Mesenchymal stem cell (in vitro differentiated cells and primary cell): Measurements from ENCODE around the gene MIEF2.

Source experiments
- DNase-seq: peaks from one replicate; pipeline ENCODE4 v3.0.0-alpha.2; 2013
- H2AFZ ChIP-seq: one replicate; pipeline ENCODE4 v1.6.1; 2013; ENCODE audit warnings: low read depth, mild to moderate bottlenecking, control low read depth, inconsistent platforms, low read length, moderate library complexity
- H2AK5ac ChIP-seq: 2 replicates; pipeline ENCODE4 v1.6.1; 2013; ENCODE audit warnings: low read length, moderate library complexity, mild to moderate bottlenecking, inconsistent platforms; ENCODE audit not compliant: severe bottlenecking
- H2BK120ac ChIP-seq: one replicate; pipeline ENCODE4 v1.6.1; 2013; ENCODE audit warnings: low read depth, mild to moderate bottlenecking, inconsistent platforms, low read length, moderate library complexity
- H2BK12ac ChIP-seq, 2 experiments: one replicate each; pipeline ENCODE4 v1.6.1; 2013; ENCODE audit warnings: inconsistent platforms in 2 of 2, low read length in 2 of 2, mild to moderate bottlenecking in 2 of 2, moderate library complexity in 2 of 2, control low read depth in 1 of 2
- H2BK15ac ChIP-seq: one replicate; pipeline ENCODE4 v1.6.1; 2013; ENCODE audit warnings: mild to moderate bottlenecking, low read depth, inconsistent platforms; ENCODE audit not compliant: poor library complexity, severe bottlenecking
- H2BK5ac ChIP-seq: 2 replicates; pipeline ENCODE4 v1.6.1; 2013; ENCODE audit warnings: low read depth, mild to moderate bottlenecking, low read length, control low read depth, inconsistent platforms; ENCODE audit not compliant: poor library complexity, severe bottlenecking
- H3K14ac ChIP-seq, 2 experiments: one replicate each; pipeline ENCODE4 v1.6.1; 2013; ENCODE audit warnings: inconsistent platforms in 2 of 2, low read length in 2 of 2, control low read depth in 1 of 2, mild to moderate bottlenecking in 1 of 2, moderate library complexity in 1 of 2
- H3K18ac ChIP-seq, 2 experiments: one replicate each; pipeline ENCODE4 v1.6.1; 2013; ENCODE audit warnings: inconsistent platforms in 2 of 2, low read length in 2 of 2, control low read depth in 1 of 2, low read depth in 1 of 2, mild to moderate bottlenecking in 1 of 2
- H3K23ac ChIP-seq, 2 experiments: one replicate each; pipeline ENCODE4 v1.6.1; 2013; ENCODE audit warnings: inconsistent platforms in 2 of 2, low read length in 2 of 2, mild to moderate bottlenecking in 2 of 2, moderate library complexity in 2 of 2, control low read depth in 1 of 2
- H3K27ac ChIP-seq: 2 replicates; pipeline ENCODE4 v1.5.1; 2013; ENCODE audit warnings: mild to moderate bottlenecking, moderate library complexity, low read length, control low read depth, inconsistent platforms; ENCODE audit not compliant: poor library complexity, severe bottlenecking
- H3K27me3 ChIP-seq, 2 experiments: 2 replicates each; pipeline versions ENCODE4 v1.6.1 to v1.7.0; 2013; ENCODE audit warnings: low read length in 2 of 2, mild to moderate bottlenecking in 2 of 2, moderate library complexity in 2 of 2, control low read depth in 1 of 2, inconsistent platforms in 1 of 2; ENCODE audit not compliant: control insufficient read depth in 1 of 2, insufficient read depth in 1 of 2
- H3K36me3 ChIP-seq, 2 experiments: 2 replicates each; pipeline versions ENCODE4 v1.6.1 to v1.7.0; 2013; ENCODE audit warnings: low read length in 2 of 2, control low read depth in 1 of 2, inconsistent platforms in 1 of 2, low read depth in 1 of 2, mild to moderate bottlenecking in 1 of 2; ENCODE audit not compliant: insufficient read depth in 2 of 2, control insufficient read depth in 1 of 2
- H3K4ac ChIP-seq, 2 experiments: one replicate each; pipeline ENCODE4 v1.6.1; 2013; ENCODE audit warnings: inconsistent platforms in 2 of 2, low read length in 2 of 2, mild to moderate bottlenecking in 2 of 2, moderate library complexity in 2 of 2, control low read depth in 1 of 2, low read depth in 1 of 2
- H3K4me1 ChIP-seq: 2 replicates; pipeline ENCODE4 v1.6.1; 2013; ENCODE audit warnings: low read depth, low read length, control low read depth; ENCODE audit not compliant: control insufficient read depth, insufficient read depth
- H3K4me2 ChIP-seq: 2 replicates; pipeline ENCODE4 v1.6.1; 2013; ENCODE audit warnings: low read length, mild to moderate bottlenecking, inconsistent platforms; ENCODE audit not compliant: poor library complexity, severe bottlenecking
- H3K4me3 ChIP-seq, 2 experiments: 2 replicates each; pipeline versions ENCODE4 v1.5.1 to v1.7.0; 2013; ENCODE audit warnings: low read length in 2 of 2, mild to moderate bottlenecking in 2 of 2, control low read depth in 1 of 2, low read depth in 1 of 2; ENCODE audit not compliant: insufficient read depth in 1 of 2
- H3K79me1 ChIP-seq: replicated peaks from 2 replicates; pipeline ENCODE4 v1.6.1; 2013; ENCODE audit warnings: mild to moderate bottlenecking, control low read depth, low read length, inconsistent platforms; ENCODE audit not compliant: poor library complexity, severe bottlenecking
- H3K9ac ChIP-seq: 2 replicates; pipeline ENCODE4 v1.7.0; 2013; ENCODE audit warnings: mild to moderate bottlenecking, low read length, moderate library complexity
- H3K9me3 ChIP-seq: 2 replicates; pipeline ENCODE4 v1.7.0; 2013; ENCODE audit warnings: mild to moderate bottlenecking, low read length; ENCODE audit not compliant: control insufficient read depth
- H4K8ac ChIP-seq: one replicate; pipeline ENCODE4 v1.6.1; 2013; ENCODE audit warnings: inconsistent platforms, mild to moderate bottlenecking, low read length, moderate library complexity
- H4K91ac ChIP-seq: one replicate; pipeline ENCODE4 v1.6.1; 2013; ENCODE audit warnings: mild to moderate bottlenecking, low read length, inconsistent platforms
- WGBS: methylation state at CpG from one replicate; pipeline ENCODE4 v1.1.7; 2013; ENCODE audit warnings: mixed read lengths; 5-methylcytosine and 5-hydroxymethylcytosine counted together

The MIEF2 gene

GRCh38 chr17:18233803-18234518 lies 26.5 kb upstream of the MIEF2 start:
- Histone ChIP-seq H4K8ac (no peak overlapping the region), H2AK5ac (no peak overlapping the region), H3K79me1 (peaks cover 32% of the 10 kb centered on the region), H2AFZ (no peak overlapping the region), H3K27me3 (no peaks in the 10 kb centered on the region), H3K27ac (no peak overlapping the region), H2BK12ac (no peak overlapping the region), H4K91ac (peak overlapping the region; percentile 40), H2BK5ac (no peak overlapping the region), H3K14ac (no peak overlapping the region), H3K4me2 (no peak overlapping the region), H3K23ac (no peak overlapping the region), H3K36me3 (peaks cover 66 to 77% of the 10 kb centered on the region in 2 experiments), H3K9me3 (no peaks in the 10 kb centered on the region), H3K4me1 (peaks cover 28% of the 10 kb centered on the region), H3K9ac (no peak overlapping the region), H3K4me3 (no peak overlapping the region), H3K4ac (no peak overlapping the region), H2BK15ac (no peak overlapping the region), H2BK120ac (no peak overlapping the region), H3K18ac (no peak overlapping the region)
- 96% methylated on average over 22 of the region's 22 CpGs for WGBS
- DNase-seq, result no peak

DNA sequence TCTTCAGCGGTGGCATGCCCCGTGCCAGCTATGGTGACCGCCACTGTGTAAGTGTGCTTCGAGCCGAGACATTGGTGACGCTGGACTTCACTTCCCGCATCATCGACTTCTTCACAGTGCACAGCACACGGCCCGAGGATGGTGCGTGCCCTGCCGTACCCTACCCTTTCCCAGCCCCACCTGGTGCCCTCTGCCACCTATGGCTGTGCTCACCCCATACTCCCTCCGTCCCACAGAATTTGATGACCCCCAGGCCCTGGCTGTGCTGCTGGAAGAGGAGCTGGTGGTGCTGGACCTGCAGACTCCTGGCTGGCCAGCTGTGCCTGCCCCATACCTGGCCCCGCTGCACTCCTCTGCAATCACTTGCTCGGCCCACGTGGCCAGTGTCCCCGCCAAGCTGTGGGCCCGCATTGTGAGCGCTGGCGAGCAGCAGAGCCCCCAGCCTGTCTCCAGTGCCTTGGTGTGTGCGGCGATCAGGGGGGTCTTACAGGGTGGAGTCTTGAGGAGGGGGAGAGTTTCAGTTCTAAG lies 25.5 kb upstream of the MIEF2 start:
- Histone ChIP-seq H3K9ac (no peak overlapping the region), H2AFZ (no peak overlapping the region), H3K23ac (no peak overlapping the region), H2BK12ac (no peak overlapping the region), H3K9me3 (no peaks in the 10 kb centered on the region), H3K14ac (no peak overlapping the region), H2BK15ac (no peak overlapping the region), H3K27ac (no peak overlapping the region), H3K4ac (no peak overlapping the region), H2AK5ac (peak overlapping the region; percentile 24), H3K36me3 (peaks cover 75 to 81% of the 10 kb centered on the region in 2 experiments), H3K4me3 (no peak overlapping the region), H3K27me3 (no peaks in the 10 kb centered on the region), H2BK5ac (no peak overlapping the region), H3K18ac (no peak overlapping the region), H2BK120ac (no peak overlapping the region), H4K91ac (no peak overlapping the region), H3K4me2 (no peak overlapping the region), H3K79me1 (peaks cover 25% of the 10 kb centered on the region), H4K8ac (no peak overlapping the region), H3K4me1 (peaks cover 27% of the 10 kb centered on the region)
- WGBS, result 96% methylated on average over 22 of the region's 22 CpGs
- DNase-seq, result no peak

DNA sequence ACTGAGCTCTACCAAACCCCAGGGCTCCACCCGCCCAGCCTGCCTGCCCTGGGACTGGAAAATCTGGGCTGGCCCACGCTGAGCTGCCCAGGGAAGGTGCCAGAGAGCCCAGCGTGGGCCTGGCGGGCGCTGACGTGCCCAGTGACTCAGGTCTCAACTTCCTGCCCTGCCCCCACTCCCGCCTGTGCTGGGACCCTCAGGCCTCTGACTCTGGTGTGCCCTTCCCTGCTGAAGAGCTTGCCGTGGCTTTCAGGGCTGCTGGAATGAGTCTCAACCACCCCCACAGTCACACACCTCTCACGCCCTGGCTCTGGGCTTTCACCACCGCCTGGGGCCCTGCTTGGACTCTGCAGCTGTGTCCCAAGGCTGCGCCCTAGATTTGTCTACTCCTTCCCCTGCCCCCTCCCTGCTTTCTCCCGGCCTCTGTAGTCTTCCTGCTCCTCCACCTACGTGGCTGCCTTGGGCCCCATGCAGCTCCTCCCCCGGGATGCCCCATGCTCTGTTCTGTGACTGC lies 24.7 kb upstream of the MIEF2 start:
- Histone ChIP-seq H3K9me3 (no peaks in the 10 kb centered on the region), H3K27ac (peak overlapping the region; percentile 72), H2BK120ac (no peak overlapping the region), H3K18ac (peak overlapping the region in 1 of 2 experiments; percentile 23), H3K9ac (no peak overlapping the region), H2BK12ac (no peak overlapping the region), H3K79me1 (peaks cover 20% of the 10 kb centered on the region), H3K27me3 (no peaks in the 10 kb centered on the region), H3K4ac (no peak overlapping the region), H4K8ac (no peak overlapping the region), H3K4me1 (peaks cover 24% of the 10 kb centered on the region), H3K4me3 (no peak overlapping the region), H4K91ac (no peak overlapping the region), H3K14ac (no peak overlapping the region), H2BK15ac (no peak overlapping the region), H3K36me3 (peaks cover 84% of the 10 kb centered on the region in 2 experiments), H2BK5ac (no peak overlapping the region), H3K4me2 (peak overlapping the region; percentile 19), H2AK5ac (no peak overlapping the region), H2AFZ (no peak overlapping the region), H3K23ac (no peak overlapping the region)
- DNase-seq, result peak; percentile 45
- WGBS, result 73% methylated on average over 14 of the region's 14 CpGs

DNA sequence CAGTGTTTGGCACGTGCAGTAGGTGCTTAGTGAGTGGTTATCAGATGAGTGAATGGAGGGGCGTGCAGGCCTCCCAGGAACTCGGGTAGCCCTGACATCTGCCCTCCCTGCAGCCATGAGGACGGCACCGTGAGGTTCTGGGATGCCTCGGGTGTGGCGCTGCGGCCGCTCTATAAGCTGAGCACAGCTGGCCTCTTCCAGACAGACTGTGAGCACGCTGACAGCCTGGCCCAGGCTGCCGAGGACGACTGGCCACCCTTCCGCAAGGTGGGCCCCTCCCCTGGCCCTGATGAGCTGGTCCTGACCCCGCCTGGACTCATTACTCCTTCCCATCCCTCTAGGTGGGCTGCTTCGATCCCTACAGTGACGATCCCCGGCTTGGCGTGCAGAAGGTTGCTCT lies 24.0 kb upstream of the MIEF2 start:
- no peak overlapping the region for H3K27ac ChIP-seq

More for the DNA sequence above, 24.0 kb upstream of the MIEF2 start:
- no peak for DNase-seq
- Histone ChIP-seq H3K4ac (no peak overlapping the region), H2BK5ac (no peak overlapping the region), H3K9me3 (no peaks in the 10 kb centered on the region), H3K27me3 (no peaks in the 10 kb centered on the region), H3K9ac (no peak overlapping the region), H3K79me1 (peaks cover 13% of the 10 kb centered on the region), H2AK5ac (no peak overlapping the region), H3K18ac (no peak overlapping the region), H2BK15ac (no peak overlapping the region), H3K36me3 (peaks cover 88 to 91% of the 10 kb centered on the region in 2 experiments), H3K4me1 (peaks cover 21% of the 10 kb centered on the region), H2BK120ac (no peak overlapping the region), H2BK12ac (no peak overlapping the region), H2AFZ (no peak overlapping the region), H3K23ac (no peak overlapping the region), H4K91ac (no peak overlapping the region), H3K4me2 (no peak overlapping the region), H4K8ac (no peak overlapping the region), H3K4me3 (no peak overlapping the region), H3K14ac (no peak overlapping the region)
- 93% methylated on average over 18 of the region's 18 CpGs for WGBS
